ENCODE results near the gene SLC39A1.

DNA sequence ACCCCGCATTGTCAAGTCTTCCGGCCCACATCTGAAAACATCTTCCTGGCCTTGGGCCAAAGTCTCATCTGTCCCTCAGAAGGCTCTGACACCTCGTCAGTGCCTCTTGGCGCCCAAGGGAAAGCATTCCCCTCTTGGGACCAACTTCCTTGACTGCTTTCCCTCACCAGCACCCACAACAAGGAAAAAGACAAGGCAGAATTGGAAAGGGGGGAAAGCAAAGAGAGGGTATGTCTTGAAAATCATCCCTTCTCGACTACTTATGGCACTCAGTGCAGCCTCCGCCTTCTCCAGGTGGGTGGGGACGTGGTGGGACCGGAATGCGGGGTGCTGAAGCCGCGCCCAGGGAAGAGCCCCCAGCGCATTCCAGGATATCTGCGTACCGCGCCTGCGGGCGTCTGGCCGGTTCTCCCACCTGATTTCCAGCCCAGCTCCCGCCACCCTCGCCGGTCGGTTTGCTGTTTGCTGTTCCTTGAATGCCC, 554 bp upstream of the SLC39A1 start:
- TF ChIP-seq CTCF (IDR thresholded peaks at IDR 0.05), result no peak
- TF ChIP-seq EP300 (IDR thresholded peaks at IDR 0.05), result no peak
- no peak for TF ChIP-seq POLR2A (IDR thresholded peaks at IDR 0.05)

All from tibial nerve (tissue), 4 donors.